Stimulated activated CD8-positive, alpha-beta memory T cell treated with anti-CD3 and anti-CD28 coated beads, Interleukin-15, amount 100 ng/mL, for 24 hours (primary cell): ENCODE measurements around the gene AGPAT2.

ENCODE experiments used
- DNase-seq: peaks from one replicate; pipeline ENCODE4 v3.0.0-alpha.2; 2020; ENCODE audit warnings: low read depth

The AGPAT2 gene

DNA sequence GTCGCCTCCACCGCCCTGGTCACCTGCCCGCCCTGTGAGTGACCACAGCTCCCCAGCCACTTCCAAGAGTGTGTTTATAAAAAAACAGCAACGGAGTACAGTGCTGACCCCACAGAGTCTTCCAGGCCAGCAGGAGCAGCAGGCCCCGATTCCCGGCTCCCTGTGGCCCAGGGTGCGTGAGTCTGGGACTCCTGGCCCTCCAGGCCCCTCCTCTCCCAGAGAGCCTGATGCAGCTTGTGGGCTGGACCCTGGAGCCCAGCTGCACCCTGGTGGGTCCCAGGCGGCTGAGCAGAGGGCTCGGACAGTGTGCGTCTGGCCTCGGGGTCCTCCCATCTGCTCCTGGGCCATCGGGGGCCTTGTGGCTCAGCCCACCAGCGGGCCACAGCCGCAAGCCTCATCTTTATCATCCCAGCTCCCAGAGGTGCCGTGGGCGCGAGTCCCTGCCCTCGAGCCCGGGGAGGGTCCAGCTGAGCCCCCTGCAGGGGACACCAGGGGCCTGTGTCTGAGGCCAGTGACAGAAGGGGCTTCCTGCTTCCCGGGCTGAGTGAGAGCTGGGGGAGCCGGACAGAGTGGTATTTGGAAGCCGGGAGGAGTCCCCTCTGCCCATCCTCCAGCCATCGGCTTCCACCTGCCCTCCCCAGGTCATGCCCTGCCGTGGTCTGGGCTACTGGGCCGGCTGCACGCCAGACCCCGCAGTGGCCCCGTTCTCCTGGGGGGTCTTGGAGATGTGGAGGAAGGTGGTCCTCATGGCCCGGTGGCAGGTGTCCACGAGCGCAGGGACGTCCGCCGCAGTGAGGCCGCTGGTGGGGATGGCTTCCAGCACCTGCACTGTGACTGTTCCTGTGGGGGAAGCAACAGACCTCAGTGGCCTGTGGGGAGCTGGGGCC is 13.9 kb downstream of the AGPAT2 start:
- no peak for DNase-seq

GRCh38 chr9:136672431-136673087 is 14.7 kb downstream of the AGPAT2 start:
- DNase-seq = no peak

- DNase-seq = peak; percentile 29
Observed at GRCh38 chr9:136671646-136672430, 15.4 kb downstream of the AGPAT2 start.

DNA sequence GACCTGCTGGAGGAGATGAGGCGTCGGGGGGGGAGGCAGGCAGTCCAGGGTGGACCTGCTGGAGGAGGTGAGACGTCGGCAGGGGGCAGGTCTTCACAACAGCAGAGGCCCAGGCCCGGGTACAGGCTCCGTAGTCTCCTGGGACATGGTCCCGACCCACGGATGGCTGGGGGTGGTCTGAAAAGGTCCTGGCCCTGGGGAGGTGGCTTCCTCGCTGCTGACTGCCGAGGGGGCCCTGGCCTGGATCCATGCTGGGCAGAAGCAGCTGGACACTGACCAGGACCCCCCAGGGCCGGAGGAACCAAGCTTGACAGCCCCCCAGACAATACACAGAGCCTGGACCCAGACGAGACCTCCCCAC is 16.0 kb downstream of the AGPAT2 start:
- no peak for DNase-seq

- no peak for DNase-seq
Observed at GRCh38 chr9:136670576-136671253, 16.5 kb downstream of the AGPAT2 start.

- no peak for DNase-seq
Observed at GRCh38 chr9:136669791-136670464, 17.3 kb downstream of the AGPAT2 start.

DNA sequence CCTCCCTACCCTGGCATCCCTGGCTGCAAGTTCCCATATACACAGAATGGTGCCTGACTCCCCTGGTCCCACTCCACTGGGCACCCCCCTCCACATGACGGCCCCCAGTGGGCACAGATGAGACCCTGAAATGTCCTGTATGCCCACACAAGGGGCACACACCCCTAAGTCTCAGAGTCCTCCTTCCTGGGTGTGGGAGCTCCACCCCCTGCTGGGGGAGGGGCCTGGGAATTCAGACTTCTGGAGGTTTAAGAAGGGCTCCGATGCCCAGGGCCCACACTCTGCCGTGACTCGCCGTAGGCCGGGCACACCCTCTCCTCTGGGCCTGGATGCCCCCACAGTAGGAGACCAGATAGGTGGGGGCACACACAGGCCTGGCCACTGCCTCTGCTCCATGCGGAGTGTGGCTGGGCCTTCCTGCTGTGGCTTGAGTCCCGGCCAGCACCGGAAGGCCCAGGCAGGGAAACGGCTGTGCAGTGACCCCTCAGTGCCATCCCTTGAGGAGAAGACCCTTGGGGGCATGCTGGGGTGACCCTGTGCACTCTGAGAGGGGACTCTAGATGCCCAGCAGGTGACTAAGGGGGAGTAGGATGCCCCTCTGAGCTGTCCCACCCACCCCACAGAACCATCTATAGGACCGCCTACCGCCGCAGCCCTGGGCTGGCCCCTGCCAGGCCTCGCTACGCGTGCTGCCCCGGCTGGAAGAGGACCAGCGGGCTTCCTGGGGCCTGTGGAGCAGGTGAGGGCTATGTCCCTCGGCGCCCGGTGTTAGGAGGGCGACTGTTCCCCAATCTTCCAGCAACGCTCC is 18.1 kb downstream of the AGPAT2 start:
- no peak for DNase-seq

DNA sequence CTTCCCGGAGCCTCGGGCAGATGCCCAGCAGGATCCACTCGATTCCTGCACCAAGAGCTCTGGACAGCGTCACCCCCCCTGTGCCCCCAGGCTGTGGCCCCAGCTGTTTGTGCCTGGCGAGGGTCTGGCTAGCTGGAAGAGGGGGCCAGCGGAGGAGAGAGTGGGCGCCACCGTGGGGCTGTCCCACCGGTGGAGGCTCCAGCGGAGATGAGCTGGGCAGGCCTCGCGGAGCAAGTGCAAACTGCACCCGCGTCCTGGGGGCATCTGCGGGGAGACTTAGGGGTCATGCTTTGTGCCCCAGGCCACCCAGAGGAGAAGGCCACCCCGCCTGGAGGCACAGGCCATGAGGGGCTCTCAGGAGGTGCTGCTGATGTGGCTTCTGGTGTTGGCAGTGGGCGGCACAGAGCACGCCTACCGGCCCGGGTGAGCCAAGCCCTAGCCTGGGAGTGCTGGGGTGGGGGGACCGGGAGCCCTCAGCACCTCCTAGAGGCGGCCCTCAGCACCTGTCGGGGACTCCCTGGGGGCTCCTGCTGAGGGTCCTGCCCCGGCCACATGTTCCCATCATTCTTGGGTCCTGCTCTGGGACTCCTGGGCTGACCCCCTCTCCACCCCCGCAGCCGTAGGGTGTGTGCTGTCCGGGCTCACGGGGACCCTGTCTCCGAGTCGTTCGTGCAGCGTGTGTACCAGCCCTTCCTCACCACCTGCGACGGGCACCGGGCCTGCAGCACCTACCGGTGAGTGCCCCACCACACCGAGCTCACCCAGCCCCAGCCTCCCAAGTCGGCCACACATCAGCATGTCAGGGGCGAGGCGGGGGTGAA is 19.1 kb downstream of the AGPAT2 start:
- DNase-seq = no peak

- no peak for DNase-seq
Observed at GRCh38 chr9:136667214-136667939, 19.9 kb downstream of the AGPAT2 start.

- no peak for DNase-seq
Observed at GRCh38 chr9:136666372-136667213, 20.7 kb downstream of the AGPAT2 start.

- DNase-seq = no peak
Observed at GRCh38 chr9:136665704-136666371, 21.4 kb downstream of the AGPAT2 start.

- no peak for DNase-seq
Observed at GRCh38 chr9:136665111-136665703, 22.1 kb downstream of the AGPAT2 start.

DNA sequence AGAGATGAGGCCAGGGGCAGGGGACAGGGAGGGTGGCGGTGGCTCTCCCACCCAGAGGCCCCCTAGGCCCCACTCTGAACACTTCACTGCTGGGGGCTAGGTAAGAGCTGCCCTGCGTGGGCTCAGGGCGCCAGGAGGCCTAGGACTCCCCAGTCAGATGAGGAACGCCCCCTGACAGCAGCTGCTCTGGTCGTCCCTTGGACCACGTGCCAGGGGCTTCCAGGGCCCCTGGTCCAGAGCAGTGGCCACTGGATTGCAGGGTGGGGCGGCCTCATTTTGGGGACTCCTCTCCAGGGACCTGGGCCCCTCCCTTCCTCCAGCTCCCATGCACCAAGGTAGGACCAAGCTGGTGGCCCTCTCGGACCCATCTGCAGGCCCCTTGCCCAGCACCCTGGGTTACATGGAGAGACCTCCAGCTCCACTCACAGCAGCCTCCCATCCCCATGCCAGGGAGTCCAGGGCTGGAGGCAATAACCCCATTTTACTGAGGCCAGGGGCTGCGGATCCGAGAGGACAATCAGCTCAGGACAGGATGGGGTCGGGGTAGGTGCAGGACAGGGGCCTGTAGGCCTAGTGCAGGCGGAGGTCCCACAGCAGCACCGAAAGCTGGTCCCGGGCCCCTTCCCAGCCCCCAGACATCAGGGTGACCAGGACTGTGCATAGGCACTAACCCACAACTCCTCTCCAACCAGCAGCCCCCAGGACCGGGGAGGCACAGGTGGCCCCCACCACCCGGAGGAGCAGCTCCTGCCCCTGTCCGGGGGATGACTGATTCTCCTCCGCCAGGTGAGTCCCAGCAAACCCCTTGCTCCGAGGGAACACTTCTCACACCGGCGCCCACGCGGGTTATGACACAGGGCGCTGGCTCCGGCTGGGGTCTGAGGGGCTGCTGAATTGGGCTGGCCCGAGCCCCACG is 23.0 kb downstream of the AGPAT2 start:
- DNase-seq = no peak

DNA sequence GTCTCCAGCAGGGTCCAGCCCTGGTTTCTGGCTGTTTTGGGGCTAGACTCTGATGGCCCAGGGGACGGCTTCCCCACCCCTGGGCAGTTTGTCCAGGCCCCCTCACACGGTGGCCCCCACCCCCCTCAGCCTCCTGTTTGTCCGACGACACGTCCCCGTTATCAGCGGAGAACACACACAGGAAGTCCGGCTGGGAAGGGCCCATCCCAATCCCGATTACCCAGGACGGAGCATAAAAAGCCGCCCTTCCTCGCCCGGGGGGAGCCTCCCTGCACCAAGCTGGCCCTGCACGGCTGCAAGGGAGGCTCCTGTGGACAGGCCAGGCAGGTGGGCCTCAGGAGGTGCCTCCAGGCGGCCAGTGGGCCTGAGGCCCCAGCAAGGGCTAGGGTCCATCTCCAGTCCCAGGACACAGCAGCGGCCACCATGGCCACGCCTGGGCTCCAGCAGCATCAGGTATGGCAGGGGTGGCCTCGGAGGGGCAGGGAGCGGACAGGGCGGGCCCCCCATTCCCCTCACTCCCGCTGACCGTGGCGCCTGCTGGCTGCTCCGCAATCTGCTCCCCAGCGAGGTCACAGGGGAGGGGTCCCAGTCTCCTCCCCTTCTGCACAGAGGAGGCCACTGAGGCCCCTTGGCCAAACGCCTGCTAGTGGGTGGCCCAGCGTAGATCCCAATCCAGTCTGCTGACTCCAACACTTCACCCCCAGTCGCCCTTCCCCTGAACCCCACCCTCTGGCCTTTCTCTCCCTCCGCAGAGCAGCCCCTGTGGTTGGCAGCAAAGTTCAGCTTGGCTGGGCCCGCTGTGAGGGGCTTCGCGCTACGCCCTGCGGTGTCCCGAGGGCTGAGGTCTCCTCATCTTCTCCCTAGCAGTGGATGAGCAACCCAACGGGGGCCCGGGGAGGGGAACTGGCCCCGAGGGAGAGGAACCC is 24.3 kb downstream of the AGPAT2 start, which contains the start of gene EGFL7:
TSS of gene EGFL7 (plus strand) at position 261 of the 926 bp plus-strand sequence. CDS start 5,367 bp downstream, outside the sequence.
- no peak for DNase-seq

DNA sequence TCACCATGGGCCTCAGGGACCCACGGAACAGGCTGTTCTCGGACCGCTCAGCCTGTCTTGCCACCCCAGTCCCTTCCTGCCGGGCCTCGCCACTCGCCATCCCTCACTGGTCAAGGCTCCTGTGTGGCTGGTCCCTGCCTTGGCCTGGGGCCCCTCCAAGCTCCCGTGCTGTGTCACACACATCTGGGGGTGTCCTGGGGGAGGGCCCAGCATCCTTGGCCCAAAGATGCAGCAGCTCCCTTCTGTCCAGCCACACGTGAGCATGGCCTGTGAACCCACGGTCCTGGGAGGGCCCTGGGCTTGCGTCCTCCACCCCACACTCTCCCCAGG is 25.0 kb downstream of the AGPAT2 start:
- no peak for DNase-seq
